ENCODE measurements around the gene SDHAF4.
A peak's percentile ranks its signal among the peaks of the same experiment; 100 is the strongest.

The SDHAF4 gene

GRCh38 chr6:70566751-70567382 is at the start of gene SDHAF4:
Gene SDHAF4, plus strand, starts transcription at chr6:70566930. Its CDS starts 11 bp downstream, at chr6:70566941.
- H3K4me1 ChIP-seq (ENCODE audit: control insufficient read depth, insufficient read depth, low read length) = peaks cover 9% of the 10 kb centered on the region; the same call in 1 of the 2 replicates
- H3K27ac ChIP-seq (ENCODE audit: low read depth, low read length) = peak within 1 kb of the TSS; percentile 72
- H3K9ac ChIP-seq (ENCODE audit: low read depth, low read length) = peak within 1 kb of the TSS; percentile 93
- H3K27me3 ChIP-seq (ENCODE audit: control insufficient read depth, insufficient read depth, low read length) = no peaks in the 10 kb centered on the region; the same call in 1 of the 2 replicates
- H3K4me3 ChIP-seq (ENCODE audit: low read depth, low read length) = peak within 1 kb of the TSS; percentile 87
- no peaks in the 10 kb centered on the region for H3K9me3 ChIP-seq (ENCODE audit: control insufficient read depth, insufficient read depth, low read length)
- H3K36me3 ChIP-seq (ENCODE audit: control insufficient read depth, insufficient read depth, low read length) = peaks cover 7% of the 10 kb centered on the region

GRCh38 chr6:70518723-70519122 is 48.0 kb upstream of the SDHAF4 start:
- no peak overlapping the region for H3K27ac ChIP-seq (ENCODE audit: low read depth, low read length)
- H3K9ac ChIP-seq (ENCODE audit: low read depth, low read length) = no peak overlapping the region
- no peaks in the 10 kb centered on the region; the same call in 1 of the 2 replicates for H3K36me3 ChIP-seq (ENCODE audit: control insufficient read depth, insufficient read depth, low read length)
- no peaks in the 10 kb centered on the region for H3K9me3 ChIP-seq (ENCODE audit: control insufficient read depth, insufficient read depth, low read length)
- no peaks in the 10 kb centered on the region for H3K27me3 ChIP-seq (ENCODE audit: control insufficient read depth, insufficient read depth, low read length)
- H3K4me3 ChIP-seq (ENCODE audit: low read depth, low read length) = no peak overlapping the region
- no peaks in the 10 kb centered on the region for H3K4me1 ChIP-seq (ENCODE audit: control insufficient read depth, insufficient read depth, low read length)

GRCh38 chr6:70520575-70520974 is 46.2 kb upstream of the SDHAF4 start:
- H3K4me1 ChIP-seq (ENCODE audit: control insufficient read depth, insufficient read depth, low read length) = no peaks in the 10 kb centered on the region
- H3K4me3 ChIP-seq (ENCODE audit: low read depth, low read length) = no peak overlapping the region
- H3K9ac ChIP-seq (ENCODE audit: low read depth, low read length) = no peak overlapping the region
- no peaks in the 10 kb centered on the region for H3K27me3 ChIP-seq (ENCODE audit: control insufficient read depth, insufficient read depth, low read length)
- peaks cover 8% of the 10 kb centered on the region for H3K36me3 ChIP-seq (ENCODE audit: control insufficient read depth, insufficient read depth, low read length)
- no peak overlapping the region for H3K27ac ChIP-seq (ENCODE audit: low read depth, low read length)
- no peaks in the 10 kb centered on the region for H3K9me3 ChIP-seq (ENCODE audit: control insufficient read depth, insufficient read depth, low read length)

- Histone ChIP-seq H3K4me3 (ENCODE audit: low read depth, low read length) (no peak overlapping the region), H3K9ac (ENCODE audit: low read depth, low read length) (no peak overlapping the region), H3K4me1 (ENCODE audit: control insufficient read depth, insufficient read depth, low read length) (no peaks in the 10 kb centered on the region), H3K27ac (ENCODE audit: low read depth, low read length) (no peak overlapping the region), H3K27me3 (ENCODE audit: control insufficient read depth, insufficient read depth, low read length) (no peaks in the 10 kb centered on the region), H3K9me3 (ENCODE audit: control insufficient read depth, insufficient read depth, low read length) (no peaks in the 10 kb centered on the region), H3K36me3 (ENCODE audit: control insufficient read depth, insufficient read depth, low read length) (peaks cover 27% of the 10 kb centered on the region)
Observed at GRCh38 chr6:70524721-70525286, 41.9 kb upstream of the SDHAF4 start.

- Histone ChIP-seq H3K9ac (ENCODE audit: low read depth, low read length) (no peak overlapping the region), H3K27me3 (ENCODE audit: control insufficient read depth, insufficient read depth, low read length) (no peaks in the 10 kb centered on the region), H3K27ac (ENCODE audit: low read depth, low read length) (no peak overlapping the region), H3K36me3 (ENCODE audit: control insufficient read depth, insufficient read depth, low read length) (peaks cover 33% of the 10 kb centered on the region), H3K4me3 (ENCODE audit: low read depth, low read length) (no peak overlapping the region), H3K9me3 (ENCODE audit: control insufficient read depth, insufficient read depth, low read length) (no peaks in the 10 kb centered on the region), H3K4me1 (ENCODE audit: control insufficient read depth, insufficient read depth, low read length) (no peaks in the 10 kb centered on the region)
Observed at GRCh38 chr6:70527071-70527737, 39.5 kb upstream of the SDHAF4 start.

GRCh38 chr6:70530023-70530422 is 36.7 kb upstream of the SDHAF4 start:
- Histone ChIP-seq H3K9ac (ENCODE audit: low read depth, low read length) (no peak overlapping the region), H3K27me3 (ENCODE audit: control insufficient read depth, insufficient read depth, low read length) (no peaks in the 10 kb centered on the region), H3K27ac (ENCODE audit: low read depth, low read length) (no peak overlapping the region), H3K4me1 (ENCODE audit: control insufficient read depth, insufficient read depth, low read length) (no peaks in the 10 kb centered on the region), H3K9me3 (ENCODE audit: control insufficient read depth, insufficient read depth, low read length) (no peaks in the 10 kb centered on the region), H3K36me3 (ENCODE audit: control insufficient read depth, insufficient read depth, low read length) (peaks cover 38% of the 10 kb centered on the region), H3K4me3 (ENCODE audit: low read depth, low read length) (no peak overlapping the region)

- Histone ChIP-seq H3K36me3 (ENCODE audit: control insufficient read depth, insufficient read depth, low read length) (peaks cover 37% of the 10 kb centered on the region), H3K27ac (ENCODE audit: low read depth, low read length) (no peak overlapping the region), H3K27me3 (ENCODE audit: control insufficient read depth, insufficient read depth, low read length) (no peaks in the 10 kb centered on the region), H3K9ac (ENCODE audit: low read depth, low read length) (no peak overlapping the region), H3K4me1 (ENCODE audit: control insufficient read depth, insufficient read depth, low read length) (no peaks in the 10 kb centered on the region), H3K4me3 (ENCODE audit: low read depth, low read length) (no peak overlapping the region), H3K9me3 (ENCODE audit: control insufficient read depth, insufficient read depth, low read length) (no peaks in the 10 kb centered on the region)
Observed at GRCh38 chr6:70531133-70531532, 35.6 kb upstream of the SDHAF4 start.

GRCh38 chr6:70537266-70537665 is 29.5 kb upstream of the SDHAF4 start:
- H3K27ac ChIP-seq (ENCODE audit: low read depth, low read length) = no peak overlapping the region
- no peaks in the 10 kb centered on the region for H3K4me1 ChIP-seq (ENCODE audit: control insufficient read depth, insufficient read depth, low read length)
- H3K4me3 ChIP-seq (ENCODE audit: low read depth, low read length) = no peak overlapping the region
- no peak overlapping the region for H3K9ac ChIP-seq (ENCODE audit: low read depth, low read length)
- H3K27me3 ChIP-seq (ENCODE audit: control insufficient read depth, insufficient read depth, low read length) = no peaks in the 10 kb centered on the region
- H3K9me3 ChIP-seq (ENCODE audit: control insufficient read depth, insufficient read depth, low read length) = no peaks in the 10 kb centered on the region
- peaks cover 36% of the 10 kb centered on the region for H3K36me3 ChIP-seq (ENCODE audit: control insufficient read depth, insufficient read depth, low read length)

- Histone ChIP-seq H3K9ac (ENCODE audit: low read depth, low read length) (no peak overlapping the region), H3K27me3 (ENCODE audit: control insufficient read depth, insufficient read depth, low read length) (no peaks in the 10 kb centered on the region), H3K36me3 (ENCODE audit: control insufficient read depth, insufficient read depth, low read length) (peaks cover 34% of the 10 kb centered on the region), H3K9me3 (ENCODE audit: control insufficient read depth, insufficient read depth, low read length) (no peaks in the 10 kb centered on the region), H3K4me3 (ENCODE audit: low read depth, low read length) (no peak overlapping the region), H3K27ac (ENCODE audit: low read depth, low read length) (no peak overlapping the region), H3K4me1 (ENCODE audit: control insufficient read depth, insufficient read depth, low read length) (no peaks in the 10 kb centered on the region)
Observed at GRCh38 chr6:70538376-70538775, 28.4 kb upstream of the SDHAF4 start.

GRCh38 chr6:70547313-70547712 is 19.4 kb upstream of the SDHAF4 start:
- Histone ChIP-seq H3K27me3 (ENCODE audit: control insufficient read depth, insufficient read depth, low read length) (no peaks in the 10 kb centered on the region), H3K36me3 (ENCODE audit: control insufficient read depth, insufficient read depth, low read length) (peaks cover 5% of the 10 kb centered on the region; the same call in 1 of the 2 replicates), H3K4me3 (ENCODE audit: low read depth, low read length) (no peak overlapping the region), H3K27ac (ENCODE audit: low read depth, low read length) (peak overlapping the region; percentile 54), H3K9ac (ENCODE audit: low read depth, low read length) (no peak overlapping the region), H3K4me1 (ENCODE audit: control insufficient read depth, insufficient read depth, low read length) (peaks cover 22% of the 10 kb centered on the region), H3K9me3 (ENCODE audit: control insufficient read depth, insufficient read depth, low read length) (no peaks in the 10 kb centered on the region)

GRCh38 chr6:70547905-70548304 is 18.8 kb upstream of the SDHAF4 start:
- Histone ChIP-seq H3K36me3 (ENCODE audit: control insufficient read depth, insufficient read depth, low read length) (0 out of 2 replicates have a peak, but pooled peaks cover 2% of the 10 kb centered on the region), H3K27ac (ENCODE audit: low read depth, low read length) (peak overlapping the region; percentile 54), H3K4me3 (ENCODE audit: low read depth, low read length) (no peak overlapping the region), H3K4me1 (ENCODE audit: control insufficient read depth, insufficient read depth, low read length) (peaks cover 22% of the 10 kb centered on the region), H3K9me3 (ENCODE audit: control insufficient read depth, insufficient read depth, low read length) (no peaks in the 10 kb centered on the region), H3K9ac (ENCODE audit: low read depth, low read length) (no peak overlapping the region), H3K27me3 (ENCODE audit: control insufficient read depth, insufficient read depth, low read length) (no peaks in the 10 kb centered on the region)

Data from HUES48 (cell line).